ENCODE data around the gene ASPSCR1. TPM values are rescaled to one million over a fixed set of nuclear protein-coding genes. Genes with fewer than 3 reads are reported as not detected.

ASPSCR1 gene
- total and polyA plus RNA-seq, 2 of the 13 experiments (the other 11 are each of a cell fraction or from before 2014, with no cell fraction given) = 274 to 314 TPM

- TF ChIP-seq MLXIP (CRISPR knock-in tag; IDR thresholded peaks at IDR 0.05; ENCODE audit: borderline replicate concordance) (peak; percentile 98), ZNF800 (CRISPR knock-in tag; IDR thresholded peaks at IDR 0.05) (peak; percentile 87), ZNF660 (CRISPR knock-in tag; IDR thresholded peaks at IDR 0.05; ENCODE audit: borderline replicate concordance, low read depth) (peak; percentile 96), ZBTB8A (CRISPR knock-in tag; IDR thresholded peaks at IDR 0.05; ENCODE audit: borderline replicate concordance, low read depth) (peak; percentile 71), PHF21A (CRISPR knock-in tag; IDR thresholded peaks at IDR 0.05) (peak; percentile 93), HNRNPLL (IDR thresholded peaks at IDR 0.05; ENCODE audit: low read depth, low read length, poor library complexity, severe bottlenecking) (no peak), ZNF333 (CRISPR knock-in tag; IDR thresholded peaks at IDR 0.05; ENCODE audit: borderline replicate concordance) (0 out of 2 replicates have a peak, but pooled peaks have one; percentile 95), IKZF5 (CRISPR knock-in tag; IDR thresholded peaks at IDR 0.05) (peak; percentile 97), HOXA3 (CRISPR knock-in tag; IDR thresholded peaks at IDR 0.05) (peak; percentile 93), ATM (IDR thresholded peaks at IDR 0.05; ENCODE audit: borderline replicate concordance) (no peak), ZNF83 (CRISPR knock-in tag; IDR thresholded peaks at IDR 0.05; ENCODE audit: borderline replicate concordance) (peak; percentile 93), HMGXB4 (CRISPR knock-in tag; IDR thresholded peaks at IDR 0.05; ENCODE audit: borderline replicate concordance in 1 of 2, low read depth in 1 of 2) (peak; percentile 72 to 81), ZNF552 (CRISPR knock-in tag; IDR thresholded peaks at IDR 0.05; ENCODE audit: borderline replicate concordance) (peak; percentile 98), ZNF224 (CRISPR knock-in tag; IDR thresholded peaks at IDR 0.05) (peak; percentile 99), ZBTB26 (CRISPR knock-in tag; IDR thresholded peaks at IDR 0.05; ENCODE audit: borderline replicate concordance) (peak; percentile 83; the same call in 1 of the 2 replicates), ZNF598 (CRISPR knock-in tag; IDR thresholded peaks at IDR 0.05; ENCODE audit: borderline replicate concordance) (peak; percentile 95)
These were observed 15.1 kb downstream of the ASPSCR1 start (continued) for GRCh38 chr17:81992306-81993102.
